H1 (cell line): ENCODE data around the gene TTPAL. TPM values are rescaled to one million over a fixed set of nuclear protein-coding genes. Genes with fewer than 3 reads are reported as not detected.

Source experiments
- CTCF ChIA-PET: fragments of 300-600 bp; sonication (Branson Sonifier 250); formaldehyde crosslinking; loops from one replicate; lab custom pipeline; 2021; ENCODE audit not compliant: partially characterized antibody; lab: Charles Lee
- POLR2A ChIA-PET: fragments of 300-600 bp; sonication (Branson Sonifier 250); formaldehyde crosslinking; loops from one replicate; lab custom pipeline; 2021; ENCODE audit warnings: inconsistent platforms; ENCODE audit not compliant: partially characterized antibody; lab: Charles Lee
- DNase-seq, 2 experiments: peaks; one replicate each; pipeline versions ENCODE4 v3.0.0 to v3.0.0-alpha.2; 2010 to 2022; ENCODE audit warnings: low spot score in 2 of 2, low read depth in 1 of 2, mixed read lengths in 1 of 2
- FAIRE-seq: peaks from 2 replicates; lab custom pipeline; 2011; peaks lifted over from hg19 to GRCh38; lab: Jason Lieb, UNC
- H2AFZ ChIP-seq: 2 replicates; pipeline ENCODE4 v1.8.1; 2012; ENCODE audit warnings: low read length, inconsistent platforms
- H2AK5ac ChIP-seq: 2 replicates; pipeline ENCODE4 v1.6.1; 2013; ENCODE audit warnings: low read depth, low read length
- H2BK120ac ChIP-seq: replicated peaks from 2 replicates; pipeline ENCODE3; 2013; ENCODE audit warnings: low read depth, low read length, inconsistent platforms
- H2BK12ac ChIP-seq: 2 replicates; pipeline ENCODE4 v1.6.1; 2013; ENCODE audit warnings: low read depth, low read length
- H2BK15ac ChIP-seq: 2 replicates; pipeline ENCODE4 v1.6.1; 2013; ENCODE audit warnings: low read length
- H2BK20ac ChIP-seq: 2 replicates; pipeline ENCODE4 v1.6.1; 2013; ENCODE audit warnings: low read length
- H2BK5ac ChIP-seq: 2 replicates; pipeline ENCODE4 v1.6.1; 2013; ENCODE audit warnings: low read depth, low read length
- H3K14ac ChIP-seq: 2 replicates; pipeline ENCODE4 v1.6.1; 2013; ENCODE audit warnings: inconsistent platforms; ENCODE audit not compliant: insufficient read length
- H3K18ac ChIP-seq: 2 replicates; pipeline ENCODE4 v1.6.1; 2013; ENCODE audit warnings: low read length; ENCODE audit errors: extremely low read depth
- H3K23ac ChIP-seq: 2 replicates; pipeline ENCODE4 v1.6.1; 2013; ENCODE audit warnings: inconsistent platforms; ENCODE audit not compliant: insufficient read length
- H3K23me2 ChIP-seq: 2 replicates; pipeline ENCODE4 v1.6.1; 2013; ENCODE audit warnings: low read depth, low read length
- H3K27ac ChIP-seq: 2 replicates; pipeline ENCODE4 v1.6.1; 2011; ENCODE audit warnings: low read depth, low read length, inconsistent platforms
- H3K27me3 ChIP-seq, 4 experiments: replicated peaks in 1 of 4; 1 replicate in 1 of 4; 2 replicates in 3 of 4; pipeline versions ENCODE4 v1.6.1 to v1.8.1; 2011 to 2013; ENCODE audit warnings: low read length in 3 of 4, mild to moderate bottlenecking in 3 of 4, inconsistent platforms in 2 of 4, mixed read lengths in 2 of 4, moderate library complexity in 1 of 4; ENCODE audit not compliant: control insufficient read depth in 3 of 4, insufficient read depth in 3 of 4; ENCODE audit errors: extremely low read depth in 1 of 4
- H3K36me3 ChIP-seq, 4 experiments: 2 replicates each; pipeline versions ENCODE4 v1.6.1 to v1.8.1; 2011 to 2013; ENCODE audit warnings: mild to moderate bottlenecking in 4 of 4, low read length in 3 of 4, moderate library complexity in 2 of 4, control low read depth in 1 of 4, inconsistent platforms in 1 of 4; ENCODE audit not compliant: insufficient read depth in 4 of 4, control insufficient read depth in 2 of 4
- H3K4ac ChIP-seq: replicated peaks from 2 replicates; pipeline ENCODE3; 2013; ENCODE audit warnings: low read length, low read depth, mixed read lengths, inconsistent platforms; ENCODE audit not compliant: insufficient read length
- H3K4me1 ChIP-seq, 4 experiments: replicated peaks in 1 of 4; 1 replicate in 1 of 4; 2 replicates in 3 of 4; pipeline versions ENCODE4 v1.6.1 to v1.8.1; 2011 to 2013; ENCODE audit warnings: low read length in 3 of 4, inconsistent platforms in 2 of 4, mixed read lengths in 1 of 4; ENCODE audit not compliant: insufficient read depth in 4 of 4, control insufficient read depth in 3 of 4
- H3K4me2 ChIP-seq, 2 experiments: 2 replicates each; pipeline versions ENCODE4 v1.6.1 to v1.8.1; 2011 to 2013; ENCODE audit warnings: low read depth in 2 of 2, low read length in 2 of 2, control low read depth in 1 of 2, inconsistent platforms in 1 of 2, mild to moderate bottlenecking in 1 of 2; ENCODE audit not compliant: insufficient read depth in 1 of 2
- H3K4me3 ChIP-seq, 4 experiments: fragments of 200-600, 300-600 bp in 1 of 4; sonication (generic), shearing (Covaris generic), sonication (Bioruptor Twin) in 1 of 4; 2 replicates each; pipeline versions ENCODE4 v1.5.1 to v1.8.1; 2011 to 2016; ENCODE audit warnings: low read length in 4 of 4, low read depth in 3 of 4, control low read depth in 2 of 4, inconsistent platforms in 2 of 4, mild to moderate bottlenecking in 2 of 4, mixed read lengths in 1 of 4, moderate library complexity in 1 of 4; ENCODE audit not compliant: insufficient read depth in 2 of 4; ENCODE audit errors: extremely low read depth in 1 of 4
- H3K56ac ChIP-seq: replicated peaks from 2 replicates; pipeline ENCODE3; 2013; ENCODE audit warnings: low read depth, mild to moderate bottlenecking, mixed read lengths, low read length, inconsistent platforms; ENCODE audit not compliant: insufficient read length
- H3K79me1 ChIP-seq: 2 replicates; pipeline ENCODE4 v1.6.1; 2013; ENCODE audit warnings: low read depth, low read length, control low read depth
- H3K79me2 ChIP-seq, 2 experiments: 2 replicates each; pipeline versions ENCODE4 v1.6.1 to v1.8.1; 2012 to 2013; ENCODE audit warnings: low read length in 2 of 2, mild to moderate bottlenecking in 2 of 2, inconsistent platforms in 1 of 2; ENCODE audit not compliant: insufficient read depth in 2 of 2, control insufficient read depth in 1 of 2
- H3K9ac ChIP-seq, 4 experiments: replicated peaks in 1 of 4; 1 replicate in 1 of 4; 2 replicates in 3 of 4; pipeline versions ENCODE4 v1.6.1 to v1.8.1; 2011 to 2013; ENCODE audit warnings: low read depth in 3 of 4, low read length in 3 of 4, control low read depth in 2 of 4, mild to moderate bottlenecking in 2 of 4, moderate library complexity in 2 of 4, inconsistent platforms in 1 of 4; ENCODE audit errors: extremely low read depth in 1 of 4
- H3K9me3 ChIP-seq, 2 experiments: 2 replicates each; pipeline versions ENCODE4 v1.6.1 to v1.8.1; 2012 to 2013; ENCODE audit warnings: mild to moderate bottlenecking in 2 of 2, moderate library complexity in 2 of 2, control low read depth in 1 of 2, inconsistent platforms in 1 of 2, low read depth in 1 of 2, low read length in 1 of 2, mixed read lengths in 1 of 2; ENCODE audit not compliant: insufficient read depth in 2 of 2
- H4K20me1 ChIP-seq, 2 experiments: replicated peaks in 1 of 2; 2 replicates each; pipeline versions ENCODE3 to v1.8.1; 2011 to 2013; ENCODE audit warnings: inconsistent platforms in 2 of 2, low read length in 2 of 2, mild to moderate bottlenecking in 1 of 2; ENCODE audit not compliant: insufficient read depth in 2 of 2, control insufficient read depth in 1 of 2
- H4K5ac ChIP-seq: 2 replicates; pipeline ENCODE4 v1.6.1; 2013; ENCODE audit warnings: low read length, low read depth, mixed read lengths, inconsistent platforms; ENCODE audit not compliant: insufficient read length
- H4K8ac ChIP-seq: 2 replicates; pipeline ENCODE4 v1.8.0; 2013; ENCODE audit warnings: mild to moderate bottlenecking, moderate library complexity, low read length, inconsistent platforms; ENCODE audit not compliant: insufficient read depth; ENCODE audit errors: extremely low read depth
- H4K91ac ChIP-seq: replicated peaks from 2 replicates; pipeline ENCODE3; 2013; ENCODE audit warnings: low read length, mixed read lengths, inconsistent platforms; ENCODE audit not compliant: insufficient read length
- BRCA1 ChIP-seq: IDR thresholded peaks from 2 replicates; pipeline ENCODE4 v1.6.1; 2012; ENCODE audit warnings: low read depth, low read length, improper control_type of control experiment
- EGR1 ChIP-seq: IDR thresholded peaks from 2 replicates; pipeline ENCODE4 v1.6.1; 2011; ENCODE audit warnings: low read depth, low read length, borderline replicate concordance
- GABPA ChIP-seq: IDR thresholded peaks from 2 replicates; pipeline ENCODE4 v1.6.1; 2011; ENCODE audit warnings: mild to moderate bottlenecking, low read length, moderate library complexity, borderline replicate concordance; ENCODE audit not compliant: insufficient read depth
- JUND ChIP-seq: IDR thresholded peaks from 2 replicates; pipeline ENCODE4 v1.6.1; 2011; ENCODE audit warnings: mild to moderate bottlenecking, improper control_type of control experiment, low read length
- RAD21 ChIP-seq, 2 experiments: IDR thresholded peaks in 1 of 2; conservative IDR thresholded peaks in 1 of 2; 2 replicates each; pipeline ENCODE4 v1.6.1; 2011; ENCODE audit warnings: low read depth in 2 of 2, low read length in 2 of 2, improper control_type of control experiment in 1 of 2, inconsistent platforms in 1 of 2, mild to moderate bottlenecking in 1 of 2, moderate library complexity in 1 of 2
- SP1 ChIP-seq: IDR thresholded peaks from 2 replicates; pipeline ENCODE4 v1.6.1; 2011; ENCODE audit warnings: low read depth, low read length
- TAF1 ChIP-seq: IDR thresholded peaks from 2 replicates; pipeline ENCODE4 v1.6.1; 2011; ENCODE audit warnings: mild to moderate bottlenecking, low read depth, low read length
- WGBS, 2 experiments: shearing (Covaris generic) in 1 of 2; methylation state at CpG; one replicate each; pipeline versions ENCODE4 v1.1.6 to v1.1.7; 2013 to 2015; ENCODE audit warnings: low lambda C conversion rate in 2 of 2, mixed read lengths in 2 of 2, inconsistent platforms in 1 of 2, low coverage in 1 of 2, missing lambda C conversion rate in 1 of 2; ENCODE audit not compliant: insufficient replicate concordance in 2 of 2, insufficient coverage in 1 of 2, insufficient read length in 1 of 2; ENCODE audit errors: extremely low coverage in 1 of 2, missing lambda C conversion rate in 1 of 2; 5-methylcytosine and 5-hydroxymethylcytosine counted together
- polyA plus RNA-seq, 7 experiments: library from polyadenylated mRNA; depleted of rRNA in 3 of 7; stranded (reverse) in 5 of 7; unstranded in 2 of 7; fragments of >200 nt in 5 of 7; fragments of 200-250 nt in 2 of 7; gene quantifications; 1 replicate in 5 of 7; 2 replicates in 1 of 7; 4 replicates in 1 of 7; pipeline versions ENCODE4 v1.2.1 to v1.2.3, GENCODE V29; 2011 to 2013; ENCODE audit warnings: missing spikeins in 2 of 7, mixed read lengths in 2 of 7
- total RNA-seq: library from RNA; stranded (reverse); fragmentation: NEBNext Ultra II Directional; extraction: Animal tissue kit (Norgen Biotek cat#: 25700); gene quantifications from 2 replicates; pipeline ENCODE4 v1.2.1, GENCODE V29; 2021

Gene TTPAL
- total and polyA plus RNA-seq, 2 of the 8 experiments (the other 6 are each of a cell fraction or from before 2014, with no cell fraction given): 2.8 to 14.0 TPM

GRCh38 chr20:44432618-44433577, 42.8 kb upstream of the TTPAL start:
- CTCF ChIA-PET: interaction anchor here (0.5 to 3.0 kb wide), 6 partner anchors 17 to 178 kb away, joined by 3 to 15 read pairs (median 3); no protein-coding TSS in a partner anchor

More at GRCh38 chr20:44432618-44433577, 42.8 kb upstream of the TTPAL start:
- 93% methylated on average over 8 of the region's 8 CpGs; no CpG with 5 or more reads in 1 of the 2 experiments for WGBS, 2 experiments
- H4K5ac ChIP-seq: no peak overlapping the region
- no peak overlapping the region for H3K4ac ChIP-seq
- H3K23ac ChIP-seq: no peak overlapping the region
- no peak for DNase-seq
- no peaks in the 10 kb centered on the region for H3K9me3 ChIP-seq
- H3K79me1 ChIP-seq: no peaks in the 10 kb centered on the region
- H3K9ac ChIP-seq: no peak overlapping the region
- H3K56ac ChIP-seq: no peak overlapping the region
- no peak overlapping the region for H3K18ac ChIP-seq
- no peak overlapping the region for H2AK5ac ChIP-seq
- H3K14ac ChIP-seq: no peak overlapping the region
- H3K27me3 ChIP-seq: no peaks in the 10 kb centered on the region
- H2BK15ac ChIP-seq: no peak overlapping the region
- H3K27ac ChIP-seq: no peak overlapping the region
- H3K4me1 ChIP-seq: no peaks in the 10 kb centered on the region
- H4K91ac ChIP-seq: no peak overlapping the region
- no peaks in the 10 kb centered on the region for H4K20me1 ChIP-seq
- H3K4me2 ChIP-seq: no peak overlapping the region
- H2BK5ac ChIP-seq: no peak overlapping the region
- no peak overlapping the region for H2BK120ac ChIP-seq
- H3K23me2 ChIP-seq: no peaks in the 10 kb centered on the region
- TF ChIP-seq RAD21 (IDR thresholded peaks at IDR 0.05 in 1 of 2, conservative IDR thresholded peaks at IDR 0.05 in 1 of 2; ENCODE audit: low read depth in 2 of 2, low read length in 2 of 2) (no peak), JUND (no peak), TAF1 (no peak), BRCA1 (no peak), GABPA (no peak), SP1 (no peak), EGR1 (no peak)
- no peaks in the 10 kb centered on the region for H3K79me2 ChIP-seq
- FAIRE-seq: no peak
- no peaks in the 10 kb centered on the region for H3K36me3 ChIP-seq
- H4K8ac ChIP-seq: no peak overlapping the region
- no peak overlapping the region for H2BK20ac ChIP-seq
- POLR2A ChIA-PET: no interaction called here
- H2AFZ ChIP-seq: no peak overlapping the region
- no peak overlapping the region for H2BK12ac ChIP-seq
- no peak overlapping the region for H3K4me3 ChIP-seq
